Spleen (tissue), 7 donors: ENCODE measurements around the gene RAET1G.
"Not testable (repeated sequence)": the region's sequence is repeated elsewhere in the genome, so short reads cannot be mapped to it uniquely, and the experiment has no call there.

ENCODE experiments used
- CTCF ChIP-seq, 11 experiments: fragments of 200-600 bp in 7 of 11; fragments of 450-650 bp in 4 of 11; sonication (generic) in 4 of 11; IDR thresholded peaks in 8 of 11; conservative IDR thresholded peaks in 3 of 11; 1 replicate in 7 of 11; 2 replicates in 4 of 11; pipeline versions ENCODE4 v1.4.0 to v1.8.0; 2016 to 2021; ENCODE audit warnings: antibody characterized with exemption in 11 of 11, inconsistent platforms in 4 of 11, mild to moderate bottlenecking in 1 of 11
- POLR2A ChIP-seq, 3 donors: fragments of 450-650 bp; IDR thresholded peaks; one replicate each; pipeline ENCODE4 v1.5.1; 2017; ENCODE audit warnings: antibody characterized with exemption in 3 of 3, mild to moderate bottlenecking in 1 of 3
- POLR2AphosphoS5 ChIP-seq, 3 donors: sonication (generic); formaldehyde crosslinking; IDR thresholded peaks; one replicate each; pipeline ENCODE4 v1.5.1; 2017; ENCODE audit warnings: antibody characterized with exemption in 3 of 3
- donor health status: DM: no; HTN: no; CAD: no; lungs with moderate emphysema.
- donor health status: DM: no; HTN: no; CAD: no.
- donor health status: DM: no; HTN: no; CAD: no.

DNA sequence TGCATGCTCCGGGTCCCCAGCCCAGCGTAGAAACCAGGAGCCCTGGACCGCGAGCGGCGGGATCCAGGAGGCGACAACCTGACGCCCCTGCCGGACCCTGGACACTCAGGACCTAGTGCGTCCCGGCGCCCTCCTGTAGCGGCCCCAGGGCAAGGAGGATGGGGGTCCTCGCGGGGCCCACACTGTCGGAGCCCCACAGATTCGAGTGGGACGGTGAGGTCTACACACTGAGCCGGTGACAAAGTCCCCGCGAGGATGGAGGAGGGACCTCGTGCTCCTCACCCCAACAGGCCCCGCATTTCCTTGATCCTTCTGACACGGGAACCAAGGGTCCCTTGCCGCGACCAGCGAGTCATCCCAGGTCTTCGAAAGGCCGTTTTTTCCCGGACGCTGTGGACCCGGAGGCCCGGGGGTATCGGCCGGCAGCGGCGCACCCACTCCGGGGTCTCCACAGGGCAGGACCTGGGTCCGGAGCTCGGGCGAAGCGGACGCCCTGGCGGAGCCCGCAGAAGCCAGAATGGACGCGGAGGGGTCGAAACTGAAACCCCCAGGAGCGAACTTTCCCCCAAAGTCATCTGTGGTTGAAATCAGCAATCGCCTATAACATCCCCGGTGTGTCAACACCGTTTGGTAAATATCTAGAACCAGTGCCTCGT lies 31.5 kb upstream of the RAET1G start:
- TF ChIP-seq POLR2AphosphoS5 (IDR thresholded peaks at IDR 0.05); CTCF (IDR thresholded peaks at IDR 0.05 in 8 of 11, conservative IDR thresholded peaks at IDR 0.05 in 3 of 11); POLR2A (IDR thresholded peaks at IDR 0.05): not testable (repeated sequence)
